Measurements from ENCODE around the gene ARID1B.

DNA sequence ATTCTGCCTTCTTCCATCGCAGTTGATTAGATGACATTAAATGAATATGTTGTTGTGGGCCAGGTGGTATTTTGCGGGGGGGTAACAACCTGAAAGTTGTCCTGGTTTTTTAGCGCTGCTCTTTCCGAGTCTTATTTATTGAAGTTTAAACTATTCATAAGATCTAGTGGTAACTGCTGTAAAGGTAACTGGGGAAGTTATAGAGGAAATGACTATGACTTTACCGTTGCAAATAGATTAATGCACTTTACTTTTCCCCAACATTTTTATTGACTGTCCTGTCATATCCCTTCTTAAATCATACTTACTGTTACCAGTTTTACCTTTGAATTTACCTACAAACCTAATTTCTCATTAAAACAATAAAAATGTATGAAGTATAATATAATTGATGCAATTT is 173.4 kb downstream of the ARID1B start:
- TF ChIP-seq E2F5 (CRISPR knock-in tag; conservative IDR thresholded peaks at IDR 0.05): no peak
- TF ChIP-seq CEBPB (IDR thresholded peaks at IDR 0.05; ENCODE audit: borderline replicate concordance, low read depth, low read length): no peak
- TF ChIP-seq, protein P1, sequence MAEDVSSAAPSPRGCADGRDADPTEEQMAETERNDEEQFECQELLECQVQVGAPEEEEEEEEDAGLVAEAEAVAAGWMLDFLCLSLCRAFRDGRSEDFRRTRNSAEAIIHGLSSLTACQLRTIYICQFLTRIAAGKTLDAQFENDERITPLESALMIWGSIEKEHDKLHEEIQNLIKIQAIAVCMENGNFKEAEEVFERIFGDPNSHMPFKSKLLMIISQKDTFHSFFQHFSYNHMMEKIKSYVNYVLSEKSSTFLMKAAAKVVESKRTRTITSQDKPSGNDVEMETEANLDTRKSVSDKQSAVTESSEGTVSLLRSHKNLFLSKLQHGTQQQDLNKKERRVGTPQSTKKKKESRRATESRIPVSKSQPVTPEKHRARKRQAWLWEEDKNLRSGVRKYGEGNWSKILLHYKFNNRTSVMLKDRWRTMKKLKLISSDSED (CRISPR knock-in tag; IDR thresholded peaks at IDR 0.05): no peak
- no peak for TF ChIP-seq CREM (IDR thresholded peaks at IDR 0.05)
- no peak for TF ChIP-seq CREM (CRISPR knock-in tag; IDR thresholded peaks at IDR 0.05)
- TF ChIP-seq CTCF (CRISPR knock-in tag; IDR thresholded peaks at IDR 0.05): no peak
- no peak for TF ChIP-seq POLR2A (IDR thresholded peaks at IDR 0.05; ENCODE audit: insufficient read depth in 1 of 2, low read depth in 2 of 2, low read length in 2 of 2)
- no peak for TF ChIP-seq ETV6 (CRISPR knock-in tag; conservative IDR thresholded peaks at IDR 0.05)
- TF ChIP-seq, protein P2, sequence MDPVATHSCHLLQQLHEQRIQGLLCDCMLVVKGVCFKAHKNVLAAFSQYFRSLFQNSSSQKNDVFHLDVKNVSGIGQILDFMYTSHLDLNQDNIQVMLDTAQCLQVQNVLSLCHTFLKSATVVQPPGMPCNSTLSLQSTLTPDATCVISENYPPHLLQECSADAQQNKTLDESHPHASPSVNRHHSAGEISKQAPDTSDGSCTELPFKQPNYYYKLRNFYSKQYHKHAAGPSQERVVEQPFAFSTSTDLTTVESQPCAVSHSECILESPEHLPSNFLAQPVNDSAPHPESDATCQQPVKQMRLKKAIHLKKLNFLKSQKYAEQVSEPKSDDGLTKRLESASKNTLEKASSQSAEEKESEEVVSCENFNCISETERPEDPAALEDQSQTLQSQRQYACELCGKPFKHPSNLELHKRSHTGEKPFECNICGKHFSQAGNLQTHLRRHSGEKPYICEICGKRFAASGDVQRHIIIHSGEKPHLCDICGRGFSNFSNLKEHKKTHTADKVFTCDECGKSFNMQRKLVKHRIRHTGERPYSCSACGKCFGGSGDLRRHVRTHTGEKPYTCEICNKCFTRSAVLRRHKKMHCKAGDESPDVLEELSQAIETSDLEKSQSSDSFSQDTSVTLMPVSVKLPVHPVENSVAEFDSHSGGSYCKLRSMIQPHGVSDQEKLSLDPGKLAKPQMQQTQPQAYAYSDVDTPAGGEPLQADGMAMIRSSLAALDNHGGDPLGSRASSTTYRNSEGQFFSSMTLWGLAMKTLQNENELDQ (CRISPR knock-in tag; IDR thresholded peaks at IDR 0.05; ENCODE audit: borderline replicate concordance): no peak
- TF ChIP-seq, protein P3, sequence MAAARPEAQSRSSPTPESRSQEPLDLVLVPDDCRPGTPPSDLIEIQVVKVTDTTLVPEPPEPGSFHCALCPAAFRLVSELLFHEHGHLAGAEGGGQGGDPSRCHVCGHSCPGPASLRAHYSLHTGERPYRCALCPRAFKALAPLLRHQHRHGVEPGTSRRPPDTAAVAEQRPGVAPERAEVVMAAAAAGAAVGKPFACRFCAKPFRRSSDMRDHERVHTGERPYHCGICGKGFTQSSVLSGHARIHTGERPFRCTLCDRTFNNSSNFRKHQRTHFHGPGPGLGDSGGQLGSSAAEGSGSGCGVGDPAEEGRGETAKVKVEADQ (CRISPR knock-in tag; IDR thresholded peaks at IDR 0.05; ENCODE audit: borderline replicate concordance): no peak
- no peak for TF ChIP-seq MIXL1 (CRISPR knock-in tag; IDR thresholded peaks at IDR 0.05)
- TF ChIP-seq POLR2AphosphoS5 (IDR thresholded peaks at IDR 0.05; ENCODE audit: low read depth, low read length): no peak
- TF ChIP-seq TBL1XR1 (IDR thresholded peaks at IDR 0.05; ENCODE audit: borderline replicate concordance, low read length, partially characterized antibody): no peak
- no peak for TF ChIP-seq SOX6 (IDR thresholded peaks at IDR 0.05)
- TF ChIP-seq SOX6 (CRISPR knock-in tag; IDR thresholded peaks at IDR 0.05): no peak
- no peak for TF ChIP-seq GFI1 (CRISPR knock-in tag; IDR thresholded peaks at IDR 0.05; ENCODE audit: borderline replicate concordance)
